Caco-2 (cell line): Measurements from ENCODE around the gene SCYL1. TPM values are rescaled to one million over a fixed set of nuclear protein-coding genes. Genes with fewer than 3 reads are reported as not detected.
A peak's percentile ranks its signal among the peaks of the same experiment; 100 is the strongest.

Experiments used
- BruUV-seq: library from RNA; stranded (reverse); fragments of 400-500 nt; replicated peaks from 2 replicates; lab custom pipeline; 2021; lab: Mats Ljungman, UMichigan
- CTCF ChIA-PET: fragments of 300-600 bp; sonication (Branson Sonifier 250); formaldehyde crosslinking; loops from one replicate; lab custom pipeline; 2022; ENCODE audit warnings: antibody characterized with exemption; lab: Charles Lee
- POLR2A ChIA-PET: fragments of 300-600 bp; sonication (Branson Sonifier 250); formaldehyde crosslinking; loops from one replicate; lab custom pipeline; 2022; ENCODE audit warnings: antibody characterized with exemption; lab: Charles Lee
- DNase-seq, 2 experiments: peaks; one replicate each; pipeline versions ENCODE4 v3.0.0 to v3.0.0-alpha.2; 2020 to 2022
- H3K27me3 ChIP-seq: replicated peaks from 2 replicates; pipeline ENCODE4 v1.6.0; 2011; ENCODE audit warnings: low read length; ENCODE audit not compliant: control insufficient read depth, insufficient read depth
- H3K36me3 ChIP-seq: 2 replicates; pipeline ENCODE4 v1.5.1; 2011; ENCODE audit warnings: low read length; ENCODE audit not compliant: control insufficient read depth, insufficient read depth
- H3K4me1 ChIP-seq: fragments of 250-450 bp; sonication (Bioruptor Pico); 2 replicates; pipeline ENCODE4 v1.5.1; 2020; ENCODE audit warnings: mild to moderate bottlenecking
- H3K4me3 ChIP-seq: 2 replicates; pipeline ENCODE4 v1.5.1; 2011; ENCODE audit warnings: low read depth, mild to moderate bottlenecking, control low read depth, low read length
- H3K9me3 ChIP-seq: fragments of 250-450 bp; sonication (Bioruptor Pico); 2 replicates; pipeline ENCODE4 v1.5.1; 2020; ENCODE audit warnings: mild to moderate bottlenecking, moderate library complexity
- H3K27ac Mint-ChIP-seq: one replicate; pipeline ENCODE4 v1.8.0; 2022; ENCODE audit warnings: mixed read lengths; ENCODE audit not compliant: unreplicated experiment
- H3K27me3 Mint-ChIP-seq: one replicate; pipeline ENCODE4 v1.8.0; 2022; ENCODE audit warnings: mixed read lengths; ENCODE audit not compliant: insufficient read depth, unreplicated experiment
- H3K36me3 Mint-ChIP-seq: one replicate; pipeline ENCODE4 v1.8.0; 2022; ENCODE audit warnings: mild to moderate bottlenecking, mixed read lengths; ENCODE audit not compliant: insufficient read depth, unreplicated experiment
- H3K4me1 Mint-ChIP-seq: one replicate; pipeline ENCODE4 v1.8.0; 2022; ENCODE audit warnings: low read depth, mixed read lengths; ENCODE audit not compliant: unreplicated experiment
- H3K4me3 Mint-ChIP-seq: one replicate; pipeline ENCODE4 v1.8.0; 2022; ENCODE audit warnings: mild to moderate bottlenecking, moderate library complexity, mixed read lengths; ENCODE audit not compliant: unreplicated experiment
- H3K9me3 Mint-ChIP-seq: one replicate; pipeline ENCODE4 v1.8.0; 2022; ENCODE audit warnings: mixed read lengths; ENCODE audit not compliant: unreplicated experiment
- intact Hi-C: fragments of 100-400 bp; cut with micrococcal nuclease; formaldehyde crosslinking; loops from one replicate; pipeline ENCODE4 v1.10.0; 2022; ENCODE audit not compliant: unreplicated experiment
- total RNA-seq: library from RNA; stranded (reverse); gene quantifications from 2 replicates; pipeline ENCODE4 v1.2.3, GENCODE V29; 2022
- TF ChIP-seq, protein P1 (sequence below), 2 experiments: fragments of 200-600 bp in 1 of 2; IDR thresholded peaks; 1 replicate in 1 of 2; 2 replicates in 1 of 2; pipeline versions ENCODE4 v1.5.1 to v1.8.0; 2011 to 2022; ENCODE audit warnings: antibody characterized with exemption in 1 of 2, control low read depth in 1 of 2, inconsistent platforms in 1 of 2, low read depth in 1 of 2, low read length in 1 of 2, mild to moderate bottlenecking in 1 of 2, moderate library complexity in 1 of 2; ENCODE audit not compliant: insufficient read depth in 1 of 2, severe bottlenecking in 1 of 2, unreplicated experiment in 1 of 2

Gene SCYL1
- total RNA-seq, 1 experiment from 2014 or later, result 123 TPM

GRCh38 chr11:65528819-65529350 is 4.0 kb downstream of the SCYL1 start:
- H3K36me3 Mint-ChIP-seq, result peaks cover 65% of the 10 kb centered on the region
- DNase-seq, result no peak
- no peaks in the 10 kb centered on the region for H3K27me3 Mint-ChIP-seq
- intact Hi-C loops, result no loop called here
- Histone ChIP-seq H3K4me1 (peaks cover 16% of the 10 kb centered on the region), H3K9me3 (no peaks in the 10 kb centered on the region), H3K4me3 (no peak overlapping the region), H3K36me3 (peaks cover 15% of the 10 kb centered on the region), H3K27me3 (no peaks in the 10 kb centered on the region)
- ChIA-PET CTCF (interaction anchor here (2.0 kb wide), 1 partner anchor 23 kb away, joined by 5 read pairs; no protein-coding TSS in a partner anchor), POLR2A (no interaction called here)
- BruUV-seq, result no TSS peak
- TF ChIP-seq, protein P1, sequence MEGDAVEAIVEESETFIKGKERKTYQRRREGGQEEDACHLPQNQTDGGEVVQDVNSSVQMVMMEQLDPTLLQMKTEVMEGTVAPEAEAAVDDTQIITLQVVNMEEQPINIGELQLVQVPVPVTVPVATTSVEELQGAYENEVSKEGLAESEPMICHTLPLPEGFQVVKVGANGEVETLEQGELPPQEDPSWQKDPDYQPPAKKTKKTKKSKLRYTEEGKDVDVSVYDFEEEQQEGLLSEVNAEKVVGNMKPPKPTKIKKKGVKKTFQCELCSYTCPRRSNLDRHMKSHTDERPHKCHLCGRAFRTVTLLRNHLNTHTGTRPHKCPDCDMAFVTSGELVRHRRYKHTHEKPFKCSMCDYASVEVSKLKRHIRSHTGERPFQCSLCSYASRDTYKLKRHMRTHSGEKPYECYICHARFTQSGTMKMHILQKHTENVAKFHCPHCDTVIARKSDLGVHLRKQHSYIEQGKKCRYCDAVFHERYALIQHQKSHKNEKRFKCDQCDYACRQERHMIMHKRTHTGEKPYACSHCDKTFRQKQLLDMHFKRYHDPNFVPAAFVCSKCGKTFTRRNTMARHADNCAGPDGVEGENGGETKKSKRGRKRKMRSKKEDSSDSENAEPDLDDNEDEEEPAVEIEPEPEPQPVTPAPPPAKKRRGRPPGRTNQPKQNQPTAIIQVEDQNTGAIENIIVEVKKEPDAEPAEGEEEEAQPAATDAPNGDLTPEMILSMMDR (IDR thresholded peaks at IDR 0.05; ENCODE audit: insufficient read depth in 1 of 2, low read depth in 1 of 2, low read length in 1 of 2, severe bottlenecking in 1 of 2, unreplicated experiment in 1 of 2), result no peak
- H3K4me1 Mint-ChIP-seq, result peaks cover 15% of the 10 kb centered on the region
- peak overlapping the region; percentile 45 for H3K27ac Mint-ChIP-seq
- H3K4me3 Mint-ChIP-seq, result no peak overlapping the region
- no peaks in the 10 kb centered on the region for H3K9me3 Mint-ChIP-seq

DNA sequence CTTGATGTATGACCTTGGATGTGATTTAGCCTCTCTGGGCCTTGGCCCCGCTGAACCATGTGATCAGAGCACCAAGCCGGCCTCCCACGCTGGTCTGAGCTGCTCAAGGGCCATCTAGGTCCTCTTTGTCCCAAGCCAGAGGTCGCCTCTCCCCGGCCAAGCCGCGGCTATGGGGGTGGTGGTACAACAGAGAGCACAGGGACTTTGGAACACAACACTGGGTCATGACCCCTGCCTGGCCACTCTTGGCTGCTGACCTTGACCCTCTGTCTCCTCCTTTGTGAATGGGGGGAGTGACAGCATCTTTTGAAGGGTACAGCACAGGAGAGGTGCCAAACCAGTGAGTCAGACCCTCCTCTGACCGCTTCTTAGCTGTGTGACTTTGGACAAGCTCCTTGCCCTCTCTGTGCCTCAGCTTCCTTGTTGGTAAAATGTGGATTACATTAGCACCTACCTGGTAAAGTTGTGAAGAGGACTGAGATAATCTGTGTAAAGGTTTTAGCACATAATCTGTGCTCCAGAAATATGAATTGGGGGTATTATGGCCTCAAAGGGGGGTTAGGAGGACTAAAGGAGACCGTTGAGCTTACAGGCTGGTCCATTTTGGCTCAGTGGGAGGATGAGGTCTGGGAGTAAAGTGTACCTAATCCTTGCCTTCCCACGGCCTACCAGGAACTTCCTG is 4.7 kb downstream of the SCYL1 start:
- Histone ChIP-seq H3K4me3 (no peak overlapping the region), H3K36me3 (peaks cover 15% of the 10 kb centered on the region), H3K27me3 (no peaks in the 10 kb centered on the region), H3K9me3 (no peaks in the 10 kb centered on the region), H3K4me1 (peaks cover 9% of the 10 kb centered on the region)
- Mint-ChIP-seq H3K4me3 (no peak overlapping the region), H3K4me1 (peaks cover 8% of the 10 kb centered on the region), H3K27me3 (no peaks in the 10 kb centered on the region), H3K9me3 (no peaks in the 10 kb centered on the region), H3K36me3 (peaks cover 67% of the 10 kb centered on the region), H3K27ac (no peak overlapping the region)
- BruUV-seq, result no TSS peak
- TF ChIP-seq, protein P1 (IDR thresholded peaks at IDR 0.05; ENCODE audit: insufficient read depth in 1 of 2, low read depth in 1 of 2, low read length in 1 of 2, severe bottlenecking in 1 of 2, unreplicated experiment in 1 of 2), result no peak
- no peak for DNase-seq
- CTCF ChIA-PET, result interaction anchor here (0.7 to 2.0 kb wide), 2 partner anchors 11 to 22 kb away, joined by 3 to 5 read pairs; no protein-coding TSS in a partner anchor
- intact Hi-C loops, result no loop called here
- POLR2A ChIA-PET, result no interaction called here

GRCh38 chr11:65530157-65530496 is 5.2 kb downstream of the SCYL1 start:
- peaks cover 6% of the 10 kb centered on the region for H3K4me1 Mint-ChIP-seq
- Histone ChIP-seq H3K9me3 (no peaks in the 10 kb centered on the region), H3K4me1 (peaks cover 9% of the 10 kb centered on the region), H3K27me3 (no peaks in the 10 kb centered on the region), H3K36me3 (peaks cover 15% of the 10 kb centered on the region), H3K4me3 (no peak overlapping the region)
- no peaks in the 10 kb centered on the region for H3K9me3 Mint-ChIP-seq
- intact Hi-C loops, result no loop called here
- no peak overlapping the region for H3K27ac Mint-ChIP-seq
- no peak overlapping the region for H3K4me3 Mint-ChIP-seq
- no TSS peak for BruUV-seq
- POLR2A ChIA-PET, result no interaction called here
- no peak for DNase-seq
- H3K27me3 Mint-ChIP-seq, result no peaks in the 10 kb centered on the region
- CTCF ChIA-PET, result interaction anchor here (2.0 kb wide), 1 partner anchor 22 kb away, joined by 5 read pairs; no protein-coding TSS in a partner anchor
- H3K36me3 Mint-ChIP-seq, result peaks cover 72% of the 10 kb centered on the region
- TF ChIP-seq, protein P1 (IDR thresholded peaks at IDR 0.05; ENCODE audit: insufficient read depth in 1 of 2, low read depth in 1 of 2, low read length in 1 of 2, severe bottlenecking in 1 of 2, unreplicated experiment in 1 of 2), result peak in 1 of 2 experiments; percentile 65
